Prostate gland (tissue), 2 donors: ENCODE results near the gene CYP27A1. TPM values are rescaled to one million over a fixed set of nuclear protein-coding genes. Genes with fewer than 3 reads are reported as not detected.

Experiments used
- DNase-seq: peaks from one replicate; pipeline ENCODE4 v3.0.0-alpha.2; 2019; ENCODE audit warnings: low spot score
- H3K27ac ChIP-seq, 2 donors: fragments of 200-600 bp; sonication (generic); 2 replicates each; pipeline ENCODE4 v1.5.1; 2017 to 2019
- H3K27me3 ChIP-seq: fragments of 200-600 bp; sonication (generic); replicated peaks from 2 replicates; pipeline ENCODE4 v1.5.1; 2019; ENCODE audit not compliant: insufficient read depth
- H3K36me3 ChIP-seq, 2 donors: fragments of 200-600 bp; sonication (generic); 1 replicate in 1 of 2; 2 replicates in 1 of 2; pipeline versions ENCODE4 v1.5.1 to v1.8.1; 2017 to 2019
- H3K4me1 ChIP-seq: fragments of 200-600 bp; sonication (generic); replicated peaks from 2 replicates; pipeline ENCODE4 v1.5.1; 2019
- H3K4me3 ChIP-seq, 2 donors: fragments of 200-600 bp; sonication (generic); 2 replicates each; pipeline ENCODE4 v1.5.1; 2017 to 2019
- H3K9me3 ChIP-seq: fragments of 200-600 bp; sonication (generic); 2 replicates; pipeline ENCODE4 v1.5.1; 2017
- POLR2A ChIP-seq: fragments of 450-650 bp; IDR thresholded peaks from one replicate; pipeline ENCODE4 v1.6.1; 2016; ENCODE audit warnings: antibody characterized with exemption, mild to moderate bottlenecking
- POLR2AphosphoS5 ChIP-seq: sonication (generic); formaldehyde crosslinking; IDR thresholded peaks from one replicate; pipeline ENCODE4 v1.6.1; 2017; ENCODE audit warnings: antibody characterized with exemption
- WGBS: methylation state at CpG from one replicate; pipeline ENCODE4 v1.1.5; 2018; 5-methylcytosine and 5-hydroxymethylcytosine counted together
- intact Hi-C: fragments of 100-400 bp; cut with DNase I; formaldehyde crosslinking; loops from one replicate; pipeline ENCODE4 v1.14.2; 2022
- total RNA-seq, 2 donors: library from RNA; depleted of rRNA; stranded (reverse); fragments of >200 nt; gene quantifications; one replicate each; pipeline ENCODE4 v1.1.0, GENCODE V29; 2016
- TF ChIP-seq, protein P1 (sequence below), 4 experiments: fragments of 200-600 bp in 2 of 4; fragments of 450-650 bp in 2 of 4; sonication (generic) in 2 of 4; IDR thresholded peaks; 1 replicate in 3 of 4; 2 replicates in 1 of 4; pipeline ENCODE4 v1.5.1; 2016 to 2019; ENCODE audit warnings: antibody characterized with exemption in 4 of 4, mild to moderate bottlenecking in 2 of 4, moderate library complexity in 2 of 4

CYP27A1 gene
- total RNA-seq, 2 donors from 2014 or later, result 97.7 to 98.3 TPM

DNA sequence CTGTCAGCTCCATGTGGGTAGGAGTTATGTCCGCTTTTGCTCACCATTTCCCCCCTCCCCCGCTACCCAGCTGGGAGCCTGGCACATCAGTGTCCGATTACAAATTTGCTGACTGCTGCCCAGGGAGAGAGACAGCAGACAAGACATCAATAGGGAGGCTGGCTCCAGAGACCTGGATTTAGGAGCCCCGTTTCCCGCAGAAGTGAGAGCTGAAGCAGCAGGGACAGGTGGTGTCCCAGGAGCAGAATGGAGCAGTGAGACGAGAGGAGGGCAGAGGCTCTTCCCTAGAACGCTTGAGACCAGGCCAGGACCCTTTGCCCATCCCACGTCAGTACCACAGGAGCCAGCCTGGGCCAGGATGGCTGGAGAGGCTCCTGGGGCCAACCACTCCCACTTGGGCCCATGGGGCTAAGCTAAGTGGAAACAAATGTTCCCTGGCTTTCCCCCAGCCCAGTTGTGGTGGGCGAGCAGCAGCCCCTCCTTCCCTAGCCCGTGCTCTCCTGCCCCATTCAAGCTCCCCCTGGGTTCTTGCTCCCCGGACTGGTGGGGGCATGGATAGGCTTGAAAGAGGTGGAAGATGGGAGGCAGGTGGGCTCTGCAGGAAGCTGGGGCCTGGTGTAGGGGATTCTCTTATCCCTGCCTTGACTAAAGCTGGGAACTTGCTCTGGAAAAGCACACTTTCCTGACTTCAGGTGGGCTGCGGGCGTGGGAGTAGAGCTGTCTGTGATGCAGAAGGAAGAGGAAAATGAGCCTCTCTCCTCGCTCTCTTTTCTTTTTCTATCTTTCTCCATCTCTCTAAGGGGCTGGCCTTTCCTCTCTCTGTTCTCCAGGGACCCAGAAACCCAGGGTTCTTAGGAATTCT, 73.6 kb downstream of the CYP27A1 start:
- Histone ChIP-seq H3K27me3 (no peaks in the 10 kb centered on the region), H3K4me3 (no peak overlapping the region), H3K4me1 (no peaks in the 10 kb centered on the region), H3K27ac (no peak overlapping the region), H3K36me3 (no peaks in the 10 kb centered on the region), H3K9me3 (no peaks in the 10 kb centered on the region)
- WGBS, result 65% methylated on average over 14 of the region's 14 CpGs
- no peak for DNase-seq
- intact Hi-C loops, result no loop called here
- TF ChIP-seq POLR2AphosphoS5 (no peak), POLR2A (no peak)
- TF ChIP-seq, protein P1, sequence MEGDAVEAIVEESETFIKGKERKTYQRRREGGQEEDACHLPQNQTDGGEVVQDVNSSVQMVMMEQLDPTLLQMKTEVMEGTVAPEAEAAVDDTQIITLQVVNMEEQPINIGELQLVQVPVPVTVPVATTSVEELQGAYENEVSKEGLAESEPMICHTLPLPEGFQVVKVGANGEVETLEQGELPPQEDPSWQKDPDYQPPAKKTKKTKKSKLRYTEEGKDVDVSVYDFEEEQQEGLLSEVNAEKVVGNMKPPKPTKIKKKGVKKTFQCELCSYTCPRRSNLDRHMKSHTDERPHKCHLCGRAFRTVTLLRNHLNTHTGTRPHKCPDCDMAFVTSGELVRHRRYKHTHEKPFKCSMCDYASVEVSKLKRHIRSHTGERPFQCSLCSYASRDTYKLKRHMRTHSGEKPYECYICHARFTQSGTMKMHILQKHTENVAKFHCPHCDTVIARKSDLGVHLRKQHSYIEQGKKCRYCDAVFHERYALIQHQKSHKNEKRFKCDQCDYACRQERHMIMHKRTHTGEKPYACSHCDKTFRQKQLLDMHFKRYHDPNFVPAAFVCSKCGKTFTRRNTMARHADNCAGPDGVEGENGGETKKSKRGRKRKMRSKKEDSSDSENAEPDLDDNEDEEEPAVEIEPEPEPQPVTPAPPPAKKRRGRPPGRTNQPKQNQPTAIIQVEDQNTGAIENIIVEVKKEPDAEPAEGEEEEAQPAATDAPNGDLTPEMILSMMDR (IDR thresholded peaks at IDR 0.05), result no peak

DNA sequence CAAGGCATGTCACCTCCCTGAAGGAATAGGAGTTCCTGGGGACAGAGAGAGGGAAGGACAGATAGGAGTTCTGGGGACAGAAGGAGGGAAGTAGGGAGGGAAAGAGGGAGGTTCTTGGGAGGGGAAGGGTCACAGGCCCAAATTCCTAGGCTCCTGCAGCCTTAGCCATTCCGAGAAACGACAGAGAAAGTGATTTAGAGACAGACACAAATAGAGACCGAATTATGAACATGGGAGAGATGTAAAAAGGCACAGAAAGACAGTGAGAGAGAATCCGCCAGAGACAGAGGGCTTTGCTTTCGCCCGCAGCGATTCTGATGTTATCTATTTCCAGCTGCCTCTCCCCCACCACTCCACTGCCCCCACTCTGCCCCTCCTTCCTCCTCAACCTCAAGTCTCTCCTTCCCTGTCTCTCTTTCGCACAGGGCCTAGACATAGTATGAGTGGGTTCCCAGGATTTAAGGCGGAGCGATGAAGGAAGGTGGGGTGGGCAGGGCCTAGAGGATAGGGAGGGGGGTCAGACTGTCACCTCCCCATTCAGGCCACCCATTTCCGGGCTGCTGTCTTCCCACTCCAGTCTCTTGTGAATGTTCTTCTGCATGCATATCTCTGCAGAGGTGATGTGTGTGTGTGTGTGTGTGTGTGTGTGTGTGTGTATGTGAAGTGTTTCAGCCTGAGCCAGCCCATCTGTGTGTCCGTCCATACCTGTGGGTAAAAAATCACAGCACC, 74.4 kb downstream of the CYP27A1 start:
- no peak for DNase-seq
- WGBS, result 31% methylated on average over 12 of the region's 12 CpGs
- Histone ChIP-seq H3K36me3 (no peaks in the 10 kb centered on the region), H3K27ac (no peak overlapping the region), H3K4me1 (no peaks in the 10 kb centered on the region), H3K9me3 (no peaks in the 10 kb centered on the region), H3K27me3 (no peaks in the 10 kb centered on the region), H3K4me3 (no peak overlapping the region)
- intact Hi-C loops, result no loop called here
- TF ChIP-seq, protein P1 (IDR thresholded peaks at IDR 0.05), result no peak
- TF ChIP-seq POLR2AphosphoS5, result no peak
- TF ChIP-seq POLR2A, result no peak

DNA sequence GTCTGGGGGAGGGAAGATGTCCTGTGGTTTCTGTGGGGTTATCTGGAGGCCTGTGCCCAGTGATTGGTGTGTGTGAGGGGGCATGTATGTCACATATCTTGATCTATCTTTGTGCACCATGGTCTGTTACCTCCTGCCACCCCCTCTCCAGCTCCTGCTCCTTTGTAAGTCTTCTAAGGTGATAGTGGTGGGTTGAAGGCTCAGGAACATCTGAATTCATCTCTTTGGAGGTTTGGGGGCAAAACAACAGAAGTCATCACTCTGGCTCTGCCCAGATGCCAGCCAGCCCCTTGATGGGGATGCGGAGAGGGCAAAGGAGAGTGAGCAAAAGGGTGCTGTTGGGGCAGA, 74.9 kb downstream of the CYP27A1 start:
- H3K27me3 ChIP-seq, result no peaks in the 10 kb centered on the region
- TF ChIP-seq, protein P1 (IDR thresholded peaks at IDR 0.05), result no peak
- no peak for TF ChIP-seq POLR2AphosphoS5
- DNase-seq, result no peak
- intact Hi-C loops, result no loop called here
- H3K4me1 ChIP-seq, result no peaks in the 10 kb centered on the region
- no peak overlapping the region for H3K27ac ChIP-seq
- no peaks in the 10 kb centered on the region for H3K36me3 ChIP-seq
- 100% methylated on average over 1 of the region's 1 CpG for WGBS
- no peaks in the 10 kb centered on the region for H3K9me3 ChIP-seq
- no peak overlapping the region for H3K4me3 ChIP-seq

DNA sequence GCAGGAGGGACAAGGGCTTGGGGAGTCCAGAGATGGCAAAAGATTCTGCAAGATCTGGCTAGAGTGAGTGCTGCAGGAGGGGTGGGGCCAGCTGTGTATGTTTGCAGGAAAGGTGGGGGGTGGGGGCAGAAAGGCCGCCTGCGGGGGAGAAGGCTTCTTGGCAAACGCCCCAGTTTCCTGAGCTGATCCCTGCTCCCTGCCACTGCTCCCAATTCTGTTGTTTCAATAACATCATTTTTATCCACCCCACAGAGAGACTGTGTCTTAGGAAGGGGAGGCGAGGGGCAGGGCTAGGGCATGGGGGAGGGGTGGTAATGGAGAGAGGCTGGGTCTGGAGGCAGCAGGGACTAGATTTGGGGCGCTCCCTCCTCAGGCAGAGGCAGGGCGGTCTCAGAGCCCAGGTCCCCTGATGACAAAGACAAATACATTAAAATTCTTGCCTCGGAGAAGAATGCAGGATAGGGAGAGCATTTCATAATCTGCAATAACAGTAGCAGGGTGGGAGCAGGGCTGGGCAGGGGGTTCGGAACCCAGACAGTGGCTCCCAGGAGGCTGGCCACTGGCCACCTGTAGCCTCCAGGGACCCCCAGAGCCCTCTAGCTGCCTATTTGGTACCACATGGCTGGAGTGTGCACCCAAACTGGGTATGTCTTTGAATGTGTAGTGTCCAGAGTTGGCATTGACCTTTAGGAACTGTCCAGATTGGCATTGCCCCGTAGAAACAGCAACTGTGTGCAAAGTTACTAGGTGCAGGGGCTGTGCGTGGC, 75.6 kb downstream of the CYP27A1 start:
- Histone ChIP-seq H3K9me3 (no peaks in the 10 kb centered on the region), H3K27ac (no peak overlapping the region), H3K27me3 (no peaks in the 10 kb centered on the region), H3K4me1 (no peaks in the 10 kb centered on the region), H3K4me3 (no peak overlapping the region), H3K36me3 (no peaks in the 10 kb centered on the region)
- TF ChIP-seq, protein P1 (IDR thresholded peaks at IDR 0.05), result no peak
- TF ChIP-seq POLR2AphosphoS5, result no peak
- TF ChIP-seq POLR2A, result no peak
- WGBS, result 29% methylated on average over 10 of the region's 10 CpGs
- intact Hi-C loops, result no loop called here
- DNase-seq, result no peak
